ENCODE results near the gene MTHFD1L. TPM values are rescaled to one million over a fixed set of nuclear protein-coding genes. Genes with fewer than 3 reads are reported as not detected.
A peak's percentile ranks its signal among the peaks of the same experiment; 100 is the strongest.
"Not testable (repeated sequence)": the region's sequence is repeated elsewhere in the genome, so short reads cannot be mapped to it uniquely, and the experiment has no call there.

Gene MTHFD1L
- total and polyA plus RNA-seq, 10 donors: 6.7 to 32.1 (median 13.1) TPM

- DNase-seq: peak; percentile 14
- Histone ChIP-seq H3K4me3 (no peak overlapping the region), H3K27me3 (replicated peaks in 1 of 7) (no peaks in the 10 kb centered on the region), H3K9me3 (peaks cover 0 to 8% (median 0%) of the 10 kb centered on the region in 8 donors), H3K4me1 (peaks cover 0 to 32% (median 11%) of the 10 kb centered on the region in 6 donors), H3K27ac (peak overlapping the region in 4 of 8 donors; percentile 64 to 77 (median 77)), H3K36me3 (peaks cover 0 to 11% (median 0%) of the 10 kb centered on the region in 6 donors)
- intact Hi-C loops (cut with DNase I; ENCODE audit: low total_unique reads): no loop called here
- 66 to 79% (median 78%) methylated on average over 4 of the region's 4 CpGs for WGBS, 5 donors
- TF ChIP-seq CTCF (IDR thresholded peaks at IDR 0.05 in 8 of 11, conservative IDR thresholded peaks at IDR 0.05 in 3 of 11) (no peak), POLR2AphosphoS5 (IDR thresholded peaks at IDR 0.05) (no peak), POLR2A (IDR thresholded peaks at IDR 0.05) (no peak)
These were observed 178.4 kb downstream of the MTHFD1L start for GRCh38 chr6:151043944-151044343.

- TF ChIP-seq POLR2A (IDR thresholded peaks at IDR 0.05): no peak
- peak in 1 of 3 donors; percentile 41 for TF ChIP-seq POLR2AphosphoS5 (IDR thresholded peaks at IDR 0.05)
- peaks cover 0 to 11% (median 0%) of the 10 kb centered on the region in 6 donors for H3K36me3 ChIP-seq
- no peaks in the 10 kb centered on the region for H3K27me3 ChIP-seq (replicated peaks in 1 of 7)
- intact Hi-C loops (cut with DNase I; ENCODE audit: low total_unique reads): no loop called here
- H3K4me3 ChIP-seq: no peak overlapping the region
- WGBS, 5 donors: 65 to 85% (median 77%) methylated on average over 26 of the region's 26 CpGs
- peaks cover 0 to 32% (median 11%) of the 10 kb centered on the region in 6 donors for H3K4me1 ChIP-seq
- peak overlapping the region in 7 of 8 donors; percentile 43 to 77 (median 64) for H3K27ac ChIP-seq
- H3K9me3 ChIP-seq: peaks cover 0 to 8% (median 0%) of the 10 kb centered on the region in 8 donors
- peak; percentile 66 for DNase-seq
These were observed 179.3 kb downstream of the MTHFD1L start for GRCh38 chr6:151044465-151045441.

- H3K9me3 ChIP-seq; intact Hi-C loops (cut with DNase I; ENCODE audit: low total_unique reads); DNase-seq; H3K27me3 ChIP-seq (replicated peaks in 1 of 7); H3K4me3 ChIP-seq: not testable (repeated sequence)
- 59 to 68% (median 62%) methylated on average over 7 of the region's 7 CpGs for WGBS, 5 donors
- peaks cover 0 to 11% (median 0%) of the 10 kb centered on the region in 6 donors for H3K36me3 ChIP-seq
- peak overlapping the region in 7 of 8 donors; percentile 43 to 77 (median 64) for H3K27ac ChIP-seq
- H3K4me1 ChIP-seq: peaks cover 0 to 25% (median 7%) of the 10 kb centered on the region in 6 donors
- peak in 2 of 3 donors; percentile 15 to 36 for TF ChIP-seq POLR2AphosphoS5 (IDR thresholded peaks at IDR 0.05)
These were observed 180.2 kb downstream of the MTHFD1L start for GRCh38 chr6:151045511-151046222.

- Histone ChIP-seq H3K27me3 (replicated peaks in 1 of 7) (no peaks in the 10 kb centered on the region), H3K4me1 (no peaks in the 10 kb centered on the region), H3K4me3 (no peak overlapping the region), H3K36me3 (peaks cover 0 to 16% (median 0%) of the 10 kb centered on the region in 6 donors), H3K9me3 (peaks cover 0 to 8% (median 0%) of the 10 kb centered on the region in 8 donors), H3K27ac (no peak overlapping the region)
- intact Hi-C loops (cut with DNase I; ENCODE audit: low total_unique reads): no loop called here
- no peak for DNase-seq
- WGBS, 5 donors: 91 to 98% (median 94%) methylated on average over 6 of the region's 6 CpGs
- no peak for TF ChIP-seq POLR2AphosphoS5 (IDR thresholded peaks at IDR 0.05)
- TF ChIP-seq CTCF (IDR thresholded peaks at IDR 0.05 in 8 of 11, conservative IDR thresholded peaks at IDR 0.05 in 3 of 11): no peak
- no peak for TF ChIP-seq POLR2A (IDR thresholded peaks at IDR 0.05)
These were observed 185.7 kb downstream of the MTHFD1L start for GRCh38 chr6:151051164-151051563.
